Esophagus squamous epithelium (tissue), 4 donors: Measurements from ENCODE around the gene FBXL19.

Experiments
- CTCF ChIP-seq, 6 experiments: fragments of 450-650 bp in 4 of 6; fragments of 200-600 bp in 2 of 6; sonication (generic) in 2 of 6; IDR thresholded peaks; one replicate each; pipeline ENCODE4 v1.5.1; 2016 to 2019; ENCODE audit warnings: antibody characterized with exemption in 6 of 6, mild to moderate bottlenecking in 4 of 6, moderate library complexity in 4 of 6
- POLR2A ChIP-seq, 4 donors: fragments of 450-650 bp; IDR thresholded peaks; one replicate each; pipeline ENCODE4 v1.6.1; 2017; ENCODE audit warnings: antibody characterized with exemption in 4 of 4, mild to moderate bottlenecking in 4 of 4, moderate library complexity in 3 of 4

GRCh38 chr16:30920891-30921290, 2.5 kb upstream of the FBXL19 start:
- TF ChIP-seq POLR2A (IDR thresholded peaks at IDR 0.05) = no peak
- TF ChIP-seq CTCF (IDR thresholded peaks at IDR 0.05) = no peak
